Osteocyte (in vitro differentiated cells): ENCODE data around the gene KDM5C. TPM values are rescaled to one million over a fixed set of nuclear protein-coding genes. Genes with fewer than 3 reads are reported as not detected.
"Not testable (repeated sequence)": the region's sequence is repeated elsewhere in the genome, so short reads cannot be mapped to it uniquely, and the experiment has no call there.

ENCODE experiments used
- DNase-seq: peaks from one replicate; pipeline ENCODE4 v3.0.0; 2021; ENCODE audit warnings: mixed read lengths; ENCODE audit not compliant: unreplicated experiment; ENCODE audit errors: extremely low spot score
- H3K27ac Mint-ChIP-seq: one replicate; pipeline ENCODE4 v1.8.0; 2021; ENCODE audit warnings: mild to moderate bottlenecking, mixed read lengths; ENCODE audit not compliant: unreplicated experiment
- H3K27me3 Mint-ChIP-seq: one replicate; pipeline ENCODE4 v1.8.0; 2021; ENCODE audit warnings: mixed read lengths; ENCODE audit not compliant: unreplicated experiment
- H3K36me3 Mint-ChIP-seq: one replicate; pipeline ENCODE4 v1.8.0; 2021; ENCODE audit warnings: mixed read lengths; ENCODE audit not compliant: unreplicated experiment
- H3K4me1 Mint-ChIP-seq: one replicate; pipeline ENCODE4 v1.8.0; 2021; ENCODE audit warnings: mixed read lengths; ENCODE audit not compliant: unreplicated experiment
- H3K4me3 Mint-ChIP-seq: one replicate; pipeline ENCODE4 v1.8.0; 2021; ENCODE audit warnings: mild to moderate bottlenecking, moderate library complexity, mixed read lengths; ENCODE audit not compliant: unreplicated experiment
- H3K9me3 Mint-ChIP-seq: one replicate; pipeline ENCODE4 v1.8.0; 2021; ENCODE audit warnings: mixed read lengths; ENCODE audit not compliant: unreplicated experiment
- total RNA-seq: library from RNA; stranded (reverse); gene quantifications from 2 replicates; pipeline ENCODE4 v1.2.1, GENCODE V29; 2021
- TF ChIP-seq, protein P1 (sequence below): fragments of 200-600 bp; sonication (generic); IDR thresholded peaks from 2 replicates; pipeline ENCODE4 v1.5.0; 2021; ENCODE audit warnings: antibody characterized with exemption, mild to moderate bottlenecking, moderate library complexity

Gene KDM5C
- total RNA-seq, 1 donor from 2014 or later: 88.9 TPM

DNA sequence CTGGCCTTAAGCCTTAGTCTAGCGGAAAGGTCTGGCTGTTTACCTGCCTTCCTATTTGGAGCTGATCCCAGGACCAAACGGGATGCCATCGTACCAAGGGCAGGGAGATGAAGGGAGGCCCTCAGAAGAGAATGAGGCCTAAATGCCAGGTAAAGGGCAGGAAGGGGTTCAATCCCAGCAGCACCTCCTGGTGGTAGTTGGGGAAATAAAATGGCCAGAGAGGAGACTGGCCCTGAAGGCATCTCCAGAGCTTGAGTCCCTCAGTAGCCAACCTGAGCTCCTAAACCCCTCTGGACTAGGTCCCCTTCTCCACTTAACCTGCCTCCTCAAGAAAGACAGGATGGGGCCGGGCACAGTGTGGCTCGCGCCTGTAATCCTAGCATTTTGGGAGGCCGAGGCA, 53.7 kb downstream of the KDM5C start:
- TF ChIP-seq, protein P1, sequence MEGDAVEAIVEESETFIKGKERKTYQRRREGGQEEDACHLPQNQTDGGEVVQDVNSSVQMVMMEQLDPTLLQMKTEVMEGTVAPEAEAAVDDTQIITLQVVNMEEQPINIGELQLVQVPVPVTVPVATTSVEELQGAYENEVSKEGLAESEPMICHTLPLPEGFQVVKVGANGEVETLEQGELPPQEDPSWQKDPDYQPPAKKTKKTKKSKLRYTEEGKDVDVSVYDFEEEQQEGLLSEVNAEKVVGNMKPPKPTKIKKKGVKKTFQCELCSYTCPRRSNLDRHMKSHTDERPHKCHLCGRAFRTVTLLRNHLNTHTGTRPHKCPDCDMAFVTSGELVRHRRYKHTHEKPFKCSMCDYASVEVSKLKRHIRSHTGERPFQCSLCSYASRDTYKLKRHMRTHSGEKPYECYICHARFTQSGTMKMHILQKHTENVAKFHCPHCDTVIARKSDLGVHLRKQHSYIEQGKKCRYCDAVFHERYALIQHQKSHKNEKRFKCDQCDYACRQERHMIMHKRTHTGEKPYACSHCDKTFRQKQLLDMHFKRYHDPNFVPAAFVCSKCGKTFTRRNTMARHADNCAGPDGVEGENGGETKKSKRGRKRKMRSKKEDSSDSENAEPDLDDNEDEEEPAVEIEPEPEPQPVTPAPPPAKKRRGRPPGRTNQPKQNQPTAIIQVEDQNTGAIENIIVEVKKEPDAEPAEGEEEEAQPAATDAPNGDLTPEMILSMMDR: no peak
- Mint-ChIP-seq H3K4me1 (no peaks in the 10 kb centered on the region), H3K9me3 (peaks cover 17% of the 10 kb centered on the region), H3K27ac (no peak overlapping the region), H3K27me3 (no peaks in the 10 kb centered on the region), H3K4me3 (no peak overlapping the region), H3K36me3 (peaks cover 2% of the 10 kb centered on the region)
- DNase-seq: no peak

DNA sequence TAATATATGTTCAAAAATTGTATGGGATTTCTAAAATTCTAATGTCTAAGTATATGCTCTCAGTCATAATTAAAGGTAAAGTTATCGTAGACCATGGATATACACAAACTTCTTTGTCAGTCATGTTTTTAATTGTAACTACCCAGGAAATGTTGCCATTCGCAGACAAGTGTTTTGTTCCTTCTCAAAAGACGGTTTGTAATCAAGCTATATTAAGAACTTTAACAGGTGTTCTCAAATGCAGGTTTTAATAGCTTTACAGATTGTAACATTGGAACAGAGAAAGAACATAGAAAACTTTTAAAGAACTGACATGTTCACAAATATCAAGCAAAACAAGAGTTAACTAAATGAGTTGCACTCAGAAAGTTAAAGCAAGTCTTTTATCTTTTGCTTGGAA, 58.9 kb downstream of the KDM5C start:
- Mint-ChIP-seq H3K4me3 (no peak overlapping the region), H3K27me3 (no peaks in the 10 kb centered on the region), H3K4me1 (no peaks in the 10 kb centered on the region), H3K9me3 (peaks cover 13% of the 10 kb centered on the region), H3K27ac (no peak overlapping the region), H3K36me3 (peaks cover 2% of the 10 kb centered on the region)
- no peak for DNase-seq
- TF ChIP-seq, protein P1: no peak

DNA sequence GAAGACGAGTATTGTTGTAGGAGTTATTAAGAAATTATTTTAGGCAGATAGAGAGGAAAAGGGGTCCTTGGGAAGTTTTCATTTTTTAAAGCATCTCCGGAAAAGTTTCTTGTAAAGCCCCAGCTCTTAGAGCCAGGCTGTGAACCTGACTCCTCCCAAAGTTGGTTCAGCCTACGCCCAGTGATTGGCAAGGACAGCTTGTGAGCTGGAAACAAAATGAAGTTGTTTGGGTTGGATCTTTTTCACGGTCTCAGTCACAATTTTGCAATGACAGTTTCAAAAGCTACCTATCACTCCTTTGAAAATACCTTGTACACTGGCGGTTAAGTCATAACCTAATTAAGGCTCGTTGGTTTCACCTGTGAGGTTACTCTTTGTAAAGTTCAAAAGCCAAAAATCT, 60.4 kb downstream of the KDM5C start:
- H3K27ac Mint-ChIP-seq, H3K4me3 Mint-ChIP-seq, H3K4me1 Mint-ChIP-seq, DNase-seq, H3K36me3 Mint-ChIP-seq, H3K27me3 Mint-ChIP-seq: not testable (repeated sequence)
- peaks cover 16% of the 10 kb centered on the region for H3K9me3 Mint-ChIP-seq

DNA sequence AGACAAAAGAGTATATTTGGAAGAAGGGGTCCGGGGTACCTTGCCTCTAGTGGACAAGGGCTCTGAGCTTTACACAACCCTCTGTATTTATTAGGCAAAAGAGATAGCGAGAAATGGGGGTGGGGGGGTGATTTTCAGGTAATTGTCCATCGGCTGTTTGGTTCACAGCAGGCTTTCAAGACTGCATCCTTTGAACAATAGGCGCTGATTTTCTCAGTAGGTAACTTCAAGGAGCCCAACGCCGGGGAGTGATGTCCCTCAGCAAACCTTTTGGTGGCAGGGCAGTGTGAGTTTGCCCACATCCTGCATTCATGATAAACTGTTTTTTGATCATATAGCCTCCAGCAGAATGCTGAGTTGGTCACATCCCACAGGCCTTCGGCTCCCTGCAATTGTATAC, 61.6 kb downstream of the KDM5C start:
- no peaks in the 10 kb centered on the region for H3K27me3 Mint-ChIP-seq
- H3K36me3 Mint-ChIP-seq: peaks cover 4% of the 10 kb centered on the region
- H3K27ac Mint-ChIP-seq: no peak overlapping the region
- DNase-seq: no peak
- no peak overlapping the region for H3K4me3 Mint-ChIP-seq
- H3K9me3 Mint-ChIP-seq: peaks cover 16% of the 10 kb centered on the region
- H3K4me1 Mint-ChIP-seq: no peaks in the 10 kb centered on the region
- TF ChIP-seq, protein P1: no peak

DNA sequence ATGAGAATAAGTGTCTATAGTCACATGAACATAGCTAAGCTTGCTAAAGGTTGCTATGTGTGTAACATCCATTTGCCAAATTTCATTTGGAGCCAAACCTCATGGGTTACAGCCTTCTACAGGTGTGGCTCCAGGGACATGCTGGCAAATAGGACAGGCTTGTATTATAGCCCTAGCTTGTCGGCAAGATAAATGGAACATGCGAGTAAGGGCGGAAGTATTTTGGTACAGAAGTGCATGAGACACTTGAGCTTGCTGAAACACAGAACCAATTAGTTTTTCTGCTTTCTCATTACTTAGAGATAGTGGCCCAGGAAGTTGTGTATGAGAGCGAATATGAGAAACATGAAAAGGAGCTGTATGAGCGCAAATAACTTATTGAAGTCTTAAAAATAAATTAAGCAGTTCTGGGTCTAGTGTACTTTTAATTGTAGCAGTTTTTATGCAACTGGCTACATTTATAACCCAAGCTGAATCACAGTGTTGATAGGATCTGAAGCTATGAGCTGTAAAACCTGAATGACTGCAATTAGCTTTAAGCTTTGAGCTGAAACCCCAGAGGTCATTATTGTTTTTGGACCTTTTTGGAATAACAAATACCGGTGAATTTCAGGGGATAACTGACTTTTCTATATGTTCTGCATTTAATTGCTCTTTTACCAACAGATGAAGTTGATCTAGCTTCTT, 64.6 kb downstream of the KDM5C start:
- Mint-ChIP-seq H3K36me3 (peaks cover 2% of the 10 kb centered on the region), H3K9me3 (peaks cover 22% of the 10 kb centered on the region), H3K27ac (no peak overlapping the region), H3K4me1 (no peaks in the 10 kb centered on the region), H3K27me3 (no peaks in the 10 kb centered on the region), H3K4me3 (no peak overlapping the region)
- TF ChIP-seq, protein P1: no peak
- DNase-seq: no peak
